HepG2 (cell line): Measurements from ENCODE around the gene MRAP. TPM values are rescaled to one million over a fixed set of nuclear protein-coding genes. Genes with fewer than 3 reads are reported as not detected.

Experiments used
- ATAC-seq: fragments of 200-7000 bp; cut with Tn5 transposase; 3 replicates; pipeline ENCODE4 v1.9.1; 2020; ENCODE audit warnings: mild to moderate bottlenecking, moderate library complexity
- BruUV-seq: library from RNA; stranded (reverse); fragments of 400-500 nt; replicated peaks from 2 replicates; lab custom pipeline; 2021; lab: Mats Ljungman, UMichigan
- CTCF ChIA-PET: fragments of 300-600 bp; formaldehyde crosslinking; extraction: SDS; loops from one replicate; lab custom pipeline; 2021; ENCODE audit warnings: low total read pairs, inconsistent platforms, low intra/inter-chr PET ratio; lab: Yijun Ruan, JAX
- POLR2A ChIA-PET: fragments of 350-600 bp; sonication (Branson Sonifier 250); formaldehyde crosslinking; loops from one replicate; lab custom pipeline; 2020; ENCODE audit warnings: antibody characterized with exemption, inconsistent platforms; lab: Yijun Ruan, JAX
- DNase-seq: peaks from one replicate; pipeline ENCODE4 v3.0.0-alpha.2; 2015; ENCODE audit warnings: low spot score
- FAIRE-seq: peaks from 3 replicates; lab custom pipeline; 2011; peaks lifted over from hg19 to GRCh38; lab: Jason Lieb, UNC
- H2AFZ ChIP-seq: one replicate; pipeline ENCODE4 v1.6.1; 2011; ENCODE audit warnings: low read length, inconsistent platforms
- H3K27ac ChIP-seq: fragments of 300-600 bp; 3 replicates; pipeline ENCODE4 v1.8.0; 2011; ENCODE audit warnings: mixed run types, mild to moderate bottlenecking, mixed read lengths, low read length, inconsistent platforms; ENCODE audit not compliant: insufficient read depth; ENCODE audit errors: extremely low read length
- H3K27me3 ChIP-seq, 2 experiments: fragments of 200-600 bp in 1 of 2; 2 replicates in 1 of 2; 3 replicates in 1 of 2; pipeline versions ENCODE4 v1.6.0 to v1.8.0; 2011; ENCODE audit warnings: low read length in 2 of 2, mild to moderate bottlenecking in 2 of 2, moderate library complexity in 2 of 2, inconsistent platforms in 1 of 2; ENCODE audit not compliant: insufficient read depth in 2 of 2, control insufficient read depth in 1 of 2
- H3K36me3 ChIP-seq, 2 experiments: fragments of 200-600 bp in 1 of 2; replicated peaks in 1 of 2; 2 replicates in 1 of 2; 3 replicates in 1 of 2; pipeline versions ENCODE4 v1.5.1 to v1.8.0; 2011; ENCODE audit warnings: low read length in 2 of 2, inconsistent platforms in 1 of 2; ENCODE audit not compliant: insufficient read depth in 2 of 2, control insufficient read depth in 1 of 2
- H3K4me1 ChIP-seq: 2 replicates; pipeline ENCODE4 v1.5.1; 2012; ENCODE audit warnings: low read length, inconsistent platforms; ENCODE audit not compliant: insufficient read depth
- H3K4me2 ChIP-seq: 2 replicates; pipeline ENCODE4 v1.6.0; 2011; ENCODE audit warnings: low read depth, low read length, inconsistent platforms
- H3K4me3 ChIP-seq, 3 experiments: fragments of 200-600 bp in 1 of 3; sonication (generic), shearing (Covaris generic) in 1 of 3; replicated peaks in 1 of 3; 2 replicates each; pipeline ENCODE4 v1.5.1; 2011 to 2016; ENCODE audit warnings: low read length in 3 of 3, inconsistent platforms in 2 of 3, low read depth in 2 of 3, mild to moderate bottlenecking in 2 of 3, control low read depth in 1 of 3, mixed read lengths in 1 of 3; ENCODE audit not compliant: insufficient read depth in 1 of 3
- H3K79me2 ChIP-seq: one replicate; pipeline ENCODE4 v1.6.1; 2011; ENCODE audit warnings: low read length, inconsistent platforms; ENCODE audit not compliant: insufficient read depth
- H3K9ac ChIP-seq: 2 replicates; pipeline ENCODE4 v1.6.0; 2011; ENCODE audit warnings: mild to moderate bottlenecking, low read depth, low read length, inconsistent platforms; ENCODE audit not compliant: insufficient read depth
- H3K9me3 ChIP-seq: 2 replicates; pipeline ENCODE4 v1.5.1; 2012; ENCODE audit warnings: mild to moderate bottlenecking, low read length
- H4K20me1 ChIP-seq: 2 replicates; pipeline ENCODE4 v1.6.0; 2011; ENCODE audit warnings: inconsistent platforms, mild to moderate bottlenecking, low read length, moderate library complexity; ENCODE audit not compliant: insufficient read depth
- BRD4 ChIP-seq: sonication (generic); formaldehyde crosslinking; IDR thresholded peaks from 2 replicates; pipeline ENCODE4 v1.4.0; 2020; ENCODE audit warnings: missing genetic modification reagents
- EHMT2 ChIP-seq: fragments of 200-600 bp; sonication (generic); IDR thresholded peaks from 2 replicates; pipeline ENCODE4 v1.7.0; 2017; ENCODE audit warnings: antibody characterized with exemption, low read depth, low read length, borderline replicate concordance
- RBM22 ChIP-seq: fragments of 200-400 bp; formaldehyde crosslinking; optimal IDR thresholded peaks from 2 replicates; pipeline ENCODE3; 2017; ENCODE audit warnings: mild to moderate bottlenecking, low read length, moderate library complexity
- ZBTB38 ChIP-seq: sonication (generic); formaldehyde crosslinking; IDR thresholded peaks from 2 replicates; pipeline ENCODE4 v1.5.1; 2020; ENCODE audit warnings: mild to moderate bottlenecking, missing genetic modification reagents
- ZGPAT ChIP-seq: IDR thresholded peaks from 2 replicates; pipeline ENCODE4 v1.6.1; 2016; ENCODE audit warnings: mild to moderate bottlenecking
- ZNF331 ChIP-seq: sonication (generic); formaldehyde crosslinking; IDR thresholded peaks from 2 replicates; pipeline ENCODE4 v1.4.0; 2020; ENCODE audit warnings: missing genetic modification reagents
- ZNF687 ChIP-seq: sonication (generic); formaldehyde crosslinking; IDR thresholded peaks from 2 replicates; pipeline ENCODE4 v1.5.1; 2020; ENCODE audit warnings: mild to moderate bottlenecking, missing genetic modification reagents, moderate library complexity
- whole genome bisulfite sequencing: methylation state at CpG from one replicate; pipeline ENCODE4 v1.1.6; 2017; ENCODE audit warnings: low lambda C conversion rate; 5-methylcytosine and 5-hydroxymethylcytosine counted together
- in situ Hi-C: cut with HindIII; loops from 2 replicates; pipeline ENCODE4 v1.10.0; 2017; ENCODE audit warnings: low pct_unique_long_range_greater_than_20kb; ENCODE audit not compliant: extremely low pct_ligation_motif_present
- intact Hi-C: fragments of 100-400 bp; cut with micrococcal nuclease; formaldehyde crosslinking; loops from one replicate; pipeline ENCODE4 v1.10.0; 2022; ENCODE audit not compliant: unreplicated experiment
- polyA plus RNA-seq, 8 experiments: library from polyadenylated mRNA; depleted of rRNA in 3 of 8; stranded (reverse) in 7 of 8; unstranded in 1 of 8; fragments of >200 nt; fragmentation: Illumina TruSeq in 4 of 8; extraction: Trizol in 4 of 8; gene quantifications; 2 replicates each; pipeline versions ENCODE4 v1.2.1 to v1.2.3, GENCODE V29; 2011 to 2016; ENCODE audit warnings: low read depth in 4 of 8, missing spikeins in 1 of 8, mixed read lengths in 1 of 8; ENCODE audit not compliant: insufficient read depth in 1 of 8
- total RNA-seq, 5 experiments: library from RNA; depleted of rRNA; stranded (reverse); fragments of >200 nt; fragmentation: Illumina TruSeq; extraction: Trizol; gene quantifications; 2 replicates each; pipeline ENCODE4 v1.2.3, GENCODE V29; 2016; ENCODE audit warnings: low read depth in 1 of 5

The MRAP gene
- total and polyA plus RNA-seq, 2 of the 13 experiments (the other 11 are each of a cell fraction or from before 2014, with no cell fraction given): 0.46 to 1.2 TPM

- ATAC-seq (peak; percentile 26), DNase-seq (peak; percentile 10), FAIRE-seq (no peak)
- CTCF ChIA-PET: no interaction called here
- in situ Hi-C loops (no loop called here), intact Hi-C loops (loop anchor here (5.0 to 10.0 kb wide), 2 partner anchors 34 to 57 kb away; partner anchors contain the start of genes MIS18A and MRAP)
- peaks cover 47% of the 10 kb centered on the region for H3K4me1 ChIP-seq
- TF ChIP-seq EHMT2: 0 out of 2 replicates have a peak, but pooled peaks have one; percentile 11
- 0 out of 2 replicates have a peak, but pooled peaks have one; percentile 1 for TF ChIP-seq ZGPAT
- TF ChIP-seq RBM22: peak; percentile 41
- TF ChIP-seq BRD4 (CRISPR knock-in tag): no peak
- no peak for TF ChIP-seq ZNF331 (CRISPR knock-in tag)
- TF ChIP-seq ZNF687 (CRISPR knock-in tag): peak; percentile 50
- TF ChIP-seq ZBTB38: 0 out of 2 replicates have a peak, but pooled peaks have one; percentile 46
- H3K79me2 ChIP-seq: no peaks in the 10 kb centered on the region
- H3K9me3 ChIP-seq: no peaks in the 10 kb centered on the region
- H3K27me3 ChIP-seq: no peaks in the 10 kb centered on the region
- H2AFZ ChIP-seq: no peak overlapping the region
- BruUV-seq: no TSS peak
- POLR2A ChIA-PET: interaction anchor here (0.8 to 0.9 kb wide), 3 partner anchors 33 to 268 kb away, joined by 3 to 4 read pairs (median 3); no protein-coding TSS in a partner anchor
- peak overlapping the region; percentile 50 for H3K9ac ChIP-seq
- 63% methylated on average over 9 of the region's 9 CpGs for WGBS
- H4K20me1 ChIP-seq: no peaks in the 10 kb centered on the region
- peak overlapping the region; percentile 65 for H3K4me2 ChIP-seq
- peaks cover 21 to 43% of the 10 kb centered on the region in 2 experiments for H3K36me3 ChIP-seq
- peak overlapping the region; percentile 81 for H3K27ac ChIP-seq
- peak overlapping the region in 1 of 3 experiments; percentile 37; a peak in 1 of 6 replicates for H3K4me3 ChIP-seq
Measured at GRCh38 chr21:32331444-32332305, 33.0 kb downstream of the MRAP start.
